ENCODE data around the gene CGA.
"Not testable (repeated sequence)": the region's sequence is repeated elsewhere in the genome, so short reads cannot be mapped to it uniquely, and the experiment has no call there.

CGA gene

GRCh38 chr6:87095087-87095509 lies at the start of gene CGA:
CGA (minus strand) TSS chr6:87095106; CDS start chr6:87088200, 6,906 bp downstream.
- DNase-seq (ENCODE audit: low spot score): no peak

- DNase-seq (ENCODE audit: low spot score): not testable (repeated sequence)
Observed at GRCh38 chr6:87139927-87140326, 45.0 kb upstream of the CGA start.

GRCh38 chr6:87139236-87139635 lies 44.3 kb upstream of the CGA start:
- DNase-seq (ENCODE audit: low spot score): peak; percentile 56

- no peak for DNase-seq (ENCODE audit: low spot score)
Observed at GRCh38 chr6:87136963-87137362, 42.1 kb upstream of the CGA start.

- no peak for DNase-seq (ENCODE audit: low spot score)
Observed at GRCh38 chr6:87127737-87128136, 32.8 kb upstream of the CGA start.

- no peak for DNase-seq (ENCODE audit: low spot score)
Observed at GRCh38 chr6:87126501-87126900, 31.6 kb upstream of the CGA start.

GRCh38 chr6:87124074-87124473 lies 29.2 kb upstream of the CGA start:
- no peak for DNase-seq (ENCODE audit: low spot score)

- no peak for DNase-seq (ENCODE audit: low spot score)
Observed at GRCh38 chr6:87122477-87122876, 27.6 kb upstream of the CGA start.

GRCh38 chr6:87118054-87118453 lies 23.1 kb upstream of the CGA start:
- DNase-seq (ENCODE audit: low spot score): no peak

GRCh38 chr6:87116922-87117321 lies 22.0 kb upstream of the CGA start:
- DNase-seq (ENCODE audit: low spot score): no peak

- no peak for DNase-seq (ENCODE audit: low spot score)
Observed at GRCh38 chr6:87115402-87116135, 20.7 kb upstream of the CGA start.

GRCh38 chr6:87110636-87111035 lies 15.7 kb upstream of the CGA start:
- DNase-seq (ENCODE audit: low spot score): no peak

- no peak for DNase-seq (ENCODE audit: low spot score)
Observed at GRCh38 chr6:87105823-87106222, 10.9 kb upstream of the CGA start.

- no peak for DNase-seq (ENCODE audit: low spot score)
Observed at GRCh38 chr6:87104667-87105066, 9.8 kb upstream of the CGA start.

- DNase-seq (ENCODE audit: low spot score): no peak
Observed at GRCh38 chr6:87103977-87104601, 9.2 kb upstream of the CGA start.

- no peak for DNase-seq (ENCODE audit: low spot score)
Observed at GRCh38 chr6:87102151-87102621, 7.3 kb upstream of the CGA start.

GRCh38 chr6:87101067-87101466 lies 6.2 kb upstream of the CGA start:
- DNase-seq (ENCODE audit: low spot score): no peak

- no peak for DNase-seq (ENCODE audit: low spot score)
Observed at GRCh38 chr6:87100216-87100615, 5.3 kb upstream of the CGA start.

- no peak for DNase-seq (ENCODE audit: low spot score)
Observed at GRCh38 chr6:87099472-87099871, 4.6 kb upstream of the CGA start.

- DNase-seq (ENCODE audit: low spot score): no peak
Observed at GRCh38 chr6:87094576-87094975, 330 bp downstream of the CGA start.

GRCh38 chr6:87093651-87094050 lies 1.3 kb downstream of the CGA start:
- DNase-seq (ENCODE audit: low spot score): no peak

- DNase-seq (ENCODE audit: low spot score): no peak
Observed at GRCh38 chr6:87093199-87093598, 1.7 kb downstream of the CGA start.

GRCh38 chr6:87092435-87092834 lies 2.5 kb downstream of the CGA start:
- no peak for DNase-seq (ENCODE audit: low spot score)

GRCh38 chr6:87089135-87089534 lies 5.8 kb downstream of the CGA start:
- DNase-seq (ENCODE audit: low spot score): no peak

All from AG08396 (cell line).